Activated CD8-positive, alpha-beta T cell treated with anti-CD3 and anti-CD28 coated beads for 36 hours (primary cell): ENCODE measurements around the gene UBE2B. TPM values are rescaled to one million over a fixed set of nuclear protein-coding genes. Genes with fewer than 3 reads are reported as not detected.
"Not testable (repeated sequence)": the region's sequence is repeated elsewhere in the genome, so short reads cannot be mapped to it uniquely, and the experiment has no call there.

ENCODE experiments used
- ATAC-seq: fragments of 200-7000 bp; cut with Tn5 transposase; one replicate; pipeline ENCODE4 v1.10.0; 2021; ENCODE audit warnings: mild to moderate bottlenecking, moderate library complexity
- CTCF ChIA-PET: fragments of 350-600 bp; sonication (Branson Sonifier 250); formaldehyde crosslinking; loops from one replicate; lab custom pipeline; 2021; ENCODE audit warnings: antibody characterized with exemption; lab: Charles Lee
- POLR2A ChIA-PET: fragments of 350-600 bp; sonication (Branson Sonifier 250); formaldehyde crosslinking; loops from one replicate; lab custom pipeline; 2021; ENCODE audit warnings: antibody characterized with exemption; lab: Charles Lee
- DNase-seq: peaks from one replicate; pipeline ENCODE4 v3.0.0-alpha.2; 2020
- H3K27ac Mint-ChIP-seq: one replicate; pipeline ENCODE4 v1.8.0; 2021; ENCODE audit warnings: mild to moderate bottlenecking, mixed read lengths
- H3K27me3 Mint-ChIP-seq: one replicate; pipeline ENCODE4 v1.8.0; 2021; ENCODE audit warnings: mixed read lengths
- H3K36me3 Mint-ChIP-seq: one replicate; pipeline ENCODE4 v1.8.0; 2021; ENCODE audit warnings: low read depth, mixed read lengths
- H3K4me1 Mint-ChIP-seq: one replicate; pipeline ENCODE4 v1.8.0; 2021; ENCODE audit warnings: low read depth, mixed read lengths
- H3K4me3 Mint-ChIP-seq: one replicate; pipeline ENCODE4 v1.8.0; 2021; ENCODE audit warnings: mild to moderate bottlenecking, moderate library complexity, mixed read lengths
- H3K9me3 Mint-ChIP-seq: one replicate; pipeline ENCODE4 v1.8.0; 2021; ENCODE audit warnings: mixed read lengths
- CTCF ChIP-seq: fragments of 200-600 bp; IDR thresholded peaks from one replicate; pipeline ENCODE4 v1.8.0; 2022; ENCODE audit warnings: antibody characterized with exemption, mild to moderate bottlenecking
- intact Hi-C: fragments of 100-400 bp; cut with micrococcal nuclease; formaldehyde crosslinking; loops from one replicate; pipeline ENCODE4 v1.10.0; 2022
- total RNA-seq, 2 experiments: library from RNA; stranded (reverse); gene quantifications; one replicate each; pipeline ENCODE4 v1.2.3, GENCODE V29; 2021

Gene UBE2B
- total RNA-seq, 2 experiments from 2014 or later: 97.6 to 98.9 TPM

DNA sequence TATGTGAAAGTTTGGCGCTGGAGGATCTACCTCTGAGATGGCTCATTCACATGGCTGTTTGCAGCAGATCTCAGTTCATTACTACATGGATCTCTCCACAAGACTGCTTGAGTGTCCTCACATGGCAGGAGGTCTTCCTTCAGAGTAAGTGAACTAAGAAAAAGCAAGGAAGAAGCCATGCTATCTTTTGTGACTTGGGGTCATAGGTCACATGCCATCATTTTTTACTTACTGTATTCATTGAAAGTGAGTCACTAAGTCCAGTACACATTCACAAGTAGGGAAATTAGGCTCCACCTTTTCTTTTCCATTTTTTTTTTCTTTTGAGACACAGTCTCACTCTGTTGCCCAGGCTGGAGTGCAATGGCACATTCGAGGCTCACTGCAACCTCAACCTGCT, 49.0 kb downstream of the UBE2B start:
- no peaks in the 10 kb centered on the region for H3K4me1 Mint-ChIP-seq
- intact Hi-C loops: no loop called here
- TF ChIP-seq CTCF: no peak
- no peak for DNase-seq
- H3K36me3 Mint-ChIP-seq: no peaks in the 10 kb centered on the region
- POLR2A ChIA-PET: no interaction called here
- H3K4me3 Mint-ChIP-seq: no peak overlapping the region
- H3K27ac Mint-ChIP-seq: no peak overlapping the region
- CTCF ChIA-PET: interaction anchor here (1.3 kb wide), 1 partner anchor 8 kb away, joined by 4 read pairs; no protein-coding TSS in a partner anchor
- no peak for ATAC-seq
- H3K9me3 Mint-ChIP-seq: no peaks in the 10 kb centered on the region
- no peaks in the 10 kb centered on the region for H3K27me3 Mint-ChIP-seq

GRCh38 chr5:134421038-134421437, 49.7 kb downstream of the UBE2B start:
- H3K27ac Mint-ChIP-seq, H3K4me1 Mint-ChIP-seq, POLR2A ChIA-PET, H3K4me3 Mint-ChIP-seq, CTCF ChIA-PET, H3K36me3 Mint-ChIP-seq, ATAC-seq, intact Hi-C loops, DNase-seq, H3K9me3 Mint-ChIP-seq, H3K27me3 Mint-ChIP-seq: not testable (repeated sequence)

GRCh38 chr5:134422791-134423365, 51.5 kb downstream of the UBE2B start:
- TF ChIP-seq CTCF: no peak
- ChIA-PET CTCF (no interaction called here), POLR2A (no interaction called here)
- no peaks in the 10 kb centered on the region for H3K36me3 Mint-ChIP-seq
- H3K27me3 Mint-ChIP-seq: no peaks in the 10 kb centered on the region
- no peaks in the 10 kb centered on the region for H3K9me3 Mint-ChIP-seq
- intact Hi-C loops: no loop called here
- DNase-seq: no peak
- no peaks in the 10 kb centered on the region for H3K4me1 Mint-ChIP-seq
- no peak for ATAC-seq
- H3K4me3 Mint-ChIP-seq: no peak overlapping the region
- H3K27ac Mint-ChIP-seq: no peak overlapping the region

DNA sequence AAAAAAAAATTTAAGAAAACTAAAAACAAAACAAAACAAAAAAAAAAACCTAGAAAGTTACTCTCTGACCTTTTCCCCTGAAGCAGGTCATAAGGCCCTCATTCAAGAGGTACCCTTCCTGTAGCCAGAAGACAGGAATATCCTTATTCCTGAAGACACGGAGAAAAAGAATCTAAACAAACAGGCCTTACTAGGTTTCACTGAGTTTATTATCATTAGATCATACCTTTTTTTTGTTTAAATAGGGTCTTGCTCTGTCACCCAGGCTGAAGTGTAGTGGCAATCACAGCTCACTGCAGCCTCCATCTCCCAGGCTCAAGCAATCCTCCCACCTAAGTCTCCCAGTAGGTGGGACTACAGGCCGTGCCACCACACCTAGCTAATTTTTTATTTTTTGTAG, 52.0 kb downstream of the UBE2B start:
- no peaks in the 10 kb centered on the region for H3K27me3 Mint-ChIP-seq
- POLR2A ChIA-PET: interaction anchor here (0.6 kb wide), 1 partner anchor 9 kb away, joined by 3 read pairs; no protein-coding TSS in a partner anchor
- DNase-seq: no peak
- CTCF ChIA-PET: no interaction called here
- H3K27ac Mint-ChIP-seq: no peak overlapping the region
- no peaks in the 10 kb centered on the region for H3K36me3 Mint-ChIP-seq
- H3K4me3 Mint-ChIP-seq: no peak overlapping the region
- intact Hi-C loops: no loop called here
- no peak for TF ChIP-seq CTCF
- no peak for ATAC-seq
- H3K9me3 Mint-ChIP-seq: no peaks in the 10 kb centered on the region
- H3K4me1 Mint-ChIP-seq: no peaks in the 10 kb centered on the region

GRCh38 chr5:134426361-134426760, 55.0 kb downstream of the UBE2B start:
- DNase-seq: no peak
- POLR2A ChIA-PET: no interaction called here
- no peak overlapping the region for H3K4me3 Mint-ChIP-seq
- CTCF ChIA-PET: interaction anchor here (0.7 to 1.0 kb wide), 2 partner anchors 161 to 387 kb away, joined by 3 read pairs; no protein-coding TSS in a partner anchor
- no peak overlapping the region for H3K27ac Mint-ChIP-seq
- intact Hi-C loops: no loop called here
- ATAC-seq: no peak
- H3K27me3 Mint-ChIP-seq: no peaks in the 10 kb centered on the region
- no peak for TF ChIP-seq CTCF
- no peaks in the 10 kb centered on the region for H3K36me3 Mint-ChIP-seq
- H3K9me3 Mint-ChIP-seq: no peaks in the 10 kb centered on the region
- H3K4me1 Mint-ChIP-seq: no peaks in the 10 kb centered on the region
